ENCODE data around the gene TMEM259.
"Not testable (repeated sequence)": the region's sequence is repeated elsewhere in the genome, so short reads cannot be mapped to it uniquely, and the experiment has no call there.

TMEM259 gene

GRCh38 chr19:1038978-1039645, 18.2 kb upstream of the TMEM259 start:
- no peak for DNase-seq

GRCh38 chr19:1037621-1038064, 16.7 kb upstream of the TMEM259 start:
- no peak for DNase-seq

- no peak for DNase-seq
Measured at GRCh38 chr19:1035998-1036621, 15.2 kb upstream of the TMEM259 start.

GRCh38 chr19:1032264-1032867, 11.4 kb upstream of the TMEM259 start:
- no peak for DNase-seq

- DNase-seq = no peak
Measured at GRCh38 chr19:1028062-1028926, 7.4 kb upstream of the TMEM259 start.

- DNase-seq = no peak
Measured at GRCh38 chr19:1027650-1028061, 6.7 kb upstream of the TMEM259 start.

- no peak for DNase-seq
Measured at GRCh38 chr19:1026783-1027649, 6.1 kb upstream of the TMEM259 start.

- DNase-seq = no peak
Measured at GRCh38 chr19:1025960-1026782, 5.2 kb upstream of the TMEM259 start, which contains the start of gene CNN2. TSS of gene CNN2 (plus strand) at chr19:1026608. CDS start at chr19:1026662, 54 bp downstream.

- not testable (repeated sequence) for DNase-seq
Measured at GRCh38 chr19:1025080-1025479, 4.2 kb upstream of the TMEM259 start.

GRCh38 chr19:1023883-1024188, 2.9 kb upstream of the TMEM259 start:
- not testable (repeated sequence) for DNase-seq

GRCh38 chr19:1019980-1020867, 699 bp downstream of the TMEM259 start:
- DNase-seq = no peak

GRCh38 chr19:1019616-1019961, 1.3 kb downstream of the TMEM259 start:
- no peak for DNase-seq

GRCh38 chr19:1018932-1019615, 1.8 kb downstream of the TMEM259 start:
- no peak for DNase-seq

GRCh38 chr19:1018393-1018792, 2.5 kb downstream of the TMEM259 start:
- DNase-seq = no peak

- no peak for DNase-seq
Measured at GRCh38 chr19:1017906-1018305, 3.0 kb downstream of the TMEM259 start.

- no peak for DNase-seq
Measured at GRCh38 chr19:1017115-1017905, 3.6 kb downstream of the TMEM259 start.

- no peak for DNase-seq
Measured at GRCh38 chr19:1016647-1017114, 4.2 kb downstream of the TMEM259 start.

- no peak for DNase-seq
Measured at GRCh38 chr19:1015782-1016646, 4.9 kb downstream of the TMEM259 start.
